HG02852 (cell line): Measurements from ENCODE around the gene TBC1D22A.

Experiments
- ATAC-seq: cut with Tn5 transposase; IDR thresholded peaks from one replicate; pipeline ENCODE4 v1.9.1; 2021; ENCODE audit warnings: mild to moderate bottlenecking, moderate library complexity; ENCODE audit not compliant: unreplicated experiment

Gene TBC1D22A

GRCh38 chr22:47021371-47022074, 259.1 kb downstream of the TBC1D22A start:
- ATAC-seq = no peak

GRCh38 chr22:47022075-47022473, 259.6 kb downstream of the TBC1D22A start:
- ATAC-seq = no peak

GRCh38 chr22:47022475-47022874, 260.0 kb downstream of the TBC1D22A start:
- no peak for ATAC-seq

DNA sequence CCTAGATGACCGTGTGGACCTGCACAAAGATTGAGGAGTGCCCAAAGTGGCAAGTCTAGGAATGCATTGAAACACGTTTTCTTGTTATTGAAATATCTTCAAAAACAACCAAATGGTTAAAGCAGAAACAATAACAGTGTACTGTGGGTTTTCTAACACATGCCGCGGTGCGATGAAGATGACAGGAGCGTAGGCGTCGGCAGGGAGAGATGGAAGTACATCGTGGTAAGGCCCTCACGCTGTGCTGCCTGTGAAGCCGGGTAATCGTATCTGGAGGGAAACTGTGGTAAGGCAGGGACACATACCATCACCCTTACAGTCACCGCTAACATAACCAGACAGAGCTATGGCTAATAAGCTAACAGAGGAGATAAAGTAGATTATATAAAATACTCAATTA, 261.4 kb downstream of the TBC1D22A start:
- ATAC-seq = no peak

GRCh38 chr22:47027766-47028165, 265.3 kb downstream of the TBC1D22A start:
- ATAC-seq = no peak

DNA sequence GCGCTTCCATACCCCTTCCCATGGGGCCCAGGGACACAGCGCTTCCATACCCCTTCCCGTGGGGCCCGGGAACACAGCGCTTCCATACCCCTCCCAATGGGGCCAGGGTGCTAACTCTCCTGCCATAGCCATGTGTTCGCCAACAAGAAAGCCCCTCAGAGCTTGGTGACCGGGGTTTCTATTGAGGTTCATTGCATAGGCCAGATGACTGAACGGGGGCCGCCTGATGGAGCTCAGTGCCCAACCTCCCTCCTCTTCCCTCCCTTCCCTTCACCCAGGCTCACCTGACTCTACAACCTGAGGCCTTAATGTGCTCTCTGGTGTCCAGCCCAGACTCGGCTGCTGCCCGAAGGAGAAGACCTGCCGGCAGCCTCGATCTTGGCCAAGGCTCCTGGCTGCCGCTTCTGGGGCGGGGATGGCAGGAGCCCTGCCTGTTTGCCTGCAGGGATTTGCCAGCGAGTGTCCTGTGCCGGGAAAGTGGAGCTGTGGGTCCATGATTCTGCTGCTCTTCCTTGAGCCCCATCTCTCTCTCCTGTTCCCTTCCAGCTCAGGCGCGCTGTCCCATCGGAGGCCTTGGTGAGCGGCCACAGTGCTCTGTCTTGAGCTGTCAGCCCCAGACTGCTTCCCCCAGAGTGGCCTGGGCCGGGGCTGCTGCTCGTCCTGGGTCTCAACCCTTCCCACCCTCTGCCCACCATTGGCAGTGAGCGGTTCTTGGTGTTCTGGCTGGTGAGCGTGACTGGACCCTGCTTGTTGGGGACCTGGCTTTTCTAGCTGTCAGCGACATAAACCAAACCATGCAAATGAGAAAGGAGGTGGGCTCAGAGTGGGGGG, 267.0 kb downstream of the TBC1D22A start:
- ATAC-seq = no peak

DNA sequence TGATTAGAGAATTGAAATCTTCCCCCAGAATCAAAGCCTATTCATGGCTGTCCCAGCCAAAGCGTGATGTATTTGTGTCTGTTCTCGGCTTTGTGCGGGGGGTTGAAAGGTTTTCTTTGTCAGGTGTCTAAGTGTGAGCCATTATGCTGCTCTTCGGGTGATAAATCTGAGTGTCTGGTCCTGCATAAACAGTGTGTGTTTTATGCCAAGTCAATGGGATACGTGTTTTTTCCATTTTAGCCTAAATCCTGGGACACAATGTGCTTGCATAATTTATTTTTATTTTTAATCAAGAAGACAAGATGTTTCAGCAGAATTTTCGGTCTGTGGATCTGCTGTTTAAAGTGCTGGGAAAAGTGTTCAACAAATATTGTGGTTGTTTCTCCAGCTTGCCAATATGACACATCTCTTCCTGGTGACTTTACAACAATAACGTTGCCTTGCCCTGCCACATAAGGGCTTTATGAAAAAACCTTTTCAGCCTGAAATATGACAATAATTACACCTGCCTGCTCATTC, 267.8 kb downstream of the TBC1D22A start:
- no peak for ATAC-seq

GRCh38 chr22:47030881-47031627, 268.6 kb downstream of the TBC1D22A start:
- no peak for ATAC-seq

GRCh38 chr22:47031628-47031915, 269.1 kb downstream of the TBC1D22A start:
- ATAC-seq = no peak

DNA sequence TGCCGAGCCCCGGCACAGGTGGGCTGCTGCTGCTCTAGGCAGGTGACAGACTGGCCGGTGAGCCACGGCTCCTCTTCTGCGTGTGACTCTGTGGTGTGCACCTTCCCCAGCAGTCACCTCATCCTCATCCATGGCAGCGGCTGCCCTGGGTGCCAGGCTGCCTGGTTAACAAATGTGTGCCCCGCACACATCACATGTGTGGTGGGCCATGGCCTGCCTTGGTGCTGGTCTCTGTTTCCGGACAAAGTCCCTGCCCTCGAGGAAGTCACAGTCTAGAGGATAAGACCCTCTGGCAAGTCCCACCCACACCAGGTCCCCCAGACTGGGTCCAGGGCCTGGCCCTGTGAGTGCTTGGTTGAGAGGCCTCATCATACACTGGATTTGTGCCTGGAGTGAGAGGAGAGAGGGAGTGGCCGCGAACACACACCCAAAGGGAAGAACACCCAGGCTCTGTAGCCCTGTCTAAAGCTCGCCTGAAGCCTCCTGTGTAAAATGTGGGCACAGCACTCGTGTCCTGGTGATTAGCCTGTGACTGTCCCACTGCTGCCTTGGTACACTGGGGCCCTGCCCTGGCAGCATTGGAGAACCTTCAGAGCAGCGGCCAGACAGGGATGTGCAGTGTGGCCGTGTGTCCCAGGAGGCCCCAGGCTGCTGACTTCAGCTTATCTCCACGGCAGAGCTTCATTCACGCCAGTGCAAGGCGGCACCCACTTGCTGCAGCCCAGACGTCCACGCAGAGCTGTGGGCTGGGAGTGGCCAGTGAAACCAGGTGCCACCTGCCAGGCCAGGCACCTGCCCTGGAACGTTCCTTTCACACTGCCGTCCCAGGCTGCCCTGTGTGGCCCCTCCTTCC, 269.9 kb downstream of the TBC1D22A start:
- no peak for ATAC-seq

DNA sequence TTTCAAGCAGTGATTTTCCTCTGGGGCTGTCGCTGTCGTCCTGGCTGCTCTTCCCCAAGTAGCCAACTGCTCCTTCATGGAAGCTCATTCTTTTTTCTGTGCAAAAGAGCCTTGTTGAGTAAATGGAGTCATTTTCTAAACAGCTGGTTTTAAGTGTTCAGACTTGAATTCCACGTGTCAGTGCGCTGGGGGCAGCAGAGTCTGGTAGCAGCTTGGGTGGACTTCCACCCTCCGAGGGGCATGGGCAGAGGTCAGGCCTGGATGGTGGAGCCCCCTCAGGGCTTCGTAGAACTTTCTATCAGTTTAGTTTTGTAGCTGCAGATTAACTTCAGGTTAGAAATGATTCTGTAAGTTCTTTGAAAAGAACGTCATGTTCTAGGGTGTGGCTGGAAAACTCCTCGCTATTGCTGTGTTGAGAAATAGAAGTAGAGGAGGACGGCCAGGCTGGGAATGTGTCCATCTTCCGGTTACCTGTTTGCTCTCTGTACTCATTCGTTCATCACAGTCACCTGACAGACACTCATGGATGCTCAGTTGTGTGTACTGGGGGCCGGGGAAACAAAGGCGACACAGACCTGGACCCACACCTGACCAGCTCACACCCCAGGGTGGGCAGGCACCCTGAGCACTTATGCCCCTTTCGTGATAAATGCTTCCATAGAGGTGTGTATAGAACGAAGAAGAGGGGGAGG, 270.7 kb downstream of the TBC1D22A start:
- no peak for ATAC-seq

- no peak for ATAC-seq
These were observed 271.2 kb downstream of the TBC1D22A start for GRCh38 chr22:47033648-47034000.

- no peak for ATAC-seq
These were observed 271.8 kb downstream of the TBC1D22A start for GRCh38 chr22:47034076-47034808.

DNA sequence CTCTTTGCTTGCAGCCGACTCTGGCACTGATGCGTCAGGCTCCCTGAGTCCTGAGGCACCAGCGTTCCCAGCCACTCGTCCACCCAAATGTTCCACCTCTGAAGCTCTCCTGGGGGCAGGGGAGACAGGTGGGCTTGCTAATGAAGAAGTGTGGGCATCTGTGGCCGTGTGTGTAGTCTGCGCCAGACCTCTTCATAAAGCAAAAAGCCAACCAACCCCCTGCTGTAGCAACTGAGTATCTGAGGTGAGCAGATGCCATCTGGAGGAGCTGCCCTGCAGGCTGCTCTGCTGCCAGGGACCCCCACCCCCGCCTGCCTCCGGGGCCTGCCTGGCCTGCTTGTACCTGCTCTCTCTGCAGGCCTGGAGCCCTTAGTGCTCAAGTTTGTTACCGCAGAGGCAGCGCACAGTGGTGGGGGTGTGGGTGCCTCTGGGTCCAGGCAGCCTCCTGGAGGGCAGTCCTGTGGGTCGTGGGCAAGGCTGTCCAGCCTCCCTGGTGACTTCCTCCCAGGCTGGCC, 272.5 kb downstream of the TBC1D22A start:
- ATAC-seq = no peak

DNA sequence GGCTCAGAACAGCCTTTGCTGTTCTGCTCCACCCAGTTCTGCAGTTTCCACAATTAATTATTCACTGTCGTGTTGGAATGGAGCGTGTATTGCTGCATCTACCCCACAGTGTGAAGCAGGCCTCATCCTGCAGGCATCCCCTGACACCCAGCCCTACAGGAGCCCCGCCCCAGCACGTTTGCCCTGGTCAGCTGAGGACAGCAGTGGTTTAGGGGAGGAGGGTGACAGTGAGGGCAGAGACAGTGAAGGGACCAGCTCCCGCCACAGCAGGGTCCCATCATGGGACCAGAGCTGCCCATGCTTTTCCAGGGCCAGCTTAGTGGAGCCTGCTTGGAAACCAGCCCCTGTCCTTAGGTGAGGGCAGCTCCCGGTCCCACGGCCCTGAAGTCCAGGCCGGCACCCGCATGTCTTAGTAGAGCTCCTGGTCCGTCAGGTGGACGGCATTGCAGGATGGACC, 273.0 kb downstream of the TBC1D22A start:
- no peak for ATAC-seq

- no peak for ATAC-seq
These were observed 273.9 kb downstream of the TBC1D22A start for GRCh38 chr22:47036352-47036751.

GRCh38 chr22:47036936-47037485, 274.6 kb downstream of the TBC1D22A start:
- no peak for ATAC-seq

- ATAC-seq = no peak
These were observed 275.9 kb downstream of the TBC1D22A start for GRCh38 chr22:47038206-47038835.
